ENCODE results near the gene OPRD1.
"Not testable (repeated sequence)": the region's sequence is repeated elsewhere in the genome, so short reads cannot be mapped to it uniquely, and the experiment has no call there.

Gene OPRD1

DNA sequence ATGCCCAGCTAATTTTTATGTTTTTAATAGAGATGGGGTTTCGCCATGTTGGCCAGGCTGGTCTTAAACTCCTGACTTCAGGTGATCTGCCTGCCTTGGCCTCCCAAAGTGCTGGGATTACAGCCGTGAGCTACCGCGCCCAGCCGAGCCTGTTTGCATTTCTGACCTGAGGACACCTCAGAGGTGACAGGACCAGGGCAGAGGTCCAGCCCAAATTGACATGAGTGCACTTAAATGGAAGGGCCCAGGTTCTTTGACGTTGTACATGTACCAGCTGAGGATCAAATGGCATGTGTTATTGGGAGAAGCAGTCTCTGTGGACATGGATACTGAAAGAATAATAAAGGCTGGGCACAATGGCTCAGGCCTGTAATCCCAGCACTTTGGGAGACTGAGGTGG is 35.2 kb downstream of the OPRD1 start:
- not testable (repeated sequence) for FAIRE-seq

DNA sequence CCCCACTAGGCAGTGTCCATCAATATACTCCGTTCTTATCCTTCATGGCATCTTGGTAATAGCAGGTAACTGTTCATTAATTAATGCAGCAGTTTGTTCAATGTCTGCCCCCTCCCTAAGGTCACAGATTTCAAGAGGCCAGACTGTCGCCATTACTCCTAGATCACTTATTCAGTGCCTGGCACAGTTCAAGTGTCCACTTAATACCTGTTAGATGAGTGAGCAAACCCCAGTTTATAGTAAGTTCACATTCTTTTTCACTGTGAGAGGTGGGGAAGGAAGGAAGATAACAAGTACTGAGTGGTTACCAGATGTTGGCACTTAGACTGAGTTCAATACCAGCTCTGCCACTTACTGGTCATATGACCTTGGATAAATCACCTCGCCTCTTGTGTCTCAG is 36.4 kb downstream of the OPRD1 start:
- FAIRE-seq, result no peak

DNA sequence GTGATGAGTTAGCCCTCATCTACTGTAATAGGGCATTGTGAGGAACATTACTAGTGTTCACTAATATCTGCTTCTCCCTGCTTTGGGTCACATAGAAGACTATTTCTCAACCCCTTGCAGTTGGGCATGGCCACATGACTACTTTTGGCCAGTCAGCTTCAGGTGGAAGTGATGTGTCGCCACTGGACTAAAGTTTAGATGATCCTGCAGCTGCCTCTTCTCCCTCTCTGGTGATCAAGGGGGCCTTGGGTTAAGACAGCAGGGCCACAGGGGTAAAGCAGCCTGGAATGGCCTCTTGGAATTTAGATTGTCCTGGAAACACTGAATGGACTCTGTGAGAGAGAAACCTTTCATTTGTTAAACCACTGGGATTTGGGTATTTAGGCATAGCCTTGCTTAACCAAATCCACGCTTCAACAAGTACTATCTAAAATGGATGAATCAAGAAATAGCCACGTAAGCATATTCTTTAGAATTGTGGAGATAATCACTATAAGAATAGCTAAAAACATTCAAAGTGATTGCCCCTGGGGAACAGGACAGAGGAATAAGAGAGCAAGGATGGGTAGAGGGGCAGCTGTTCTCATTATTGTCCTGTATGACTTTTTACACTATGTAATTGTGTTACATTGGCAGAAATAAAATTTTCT is 41.2 kb downstream of the OPRD1 start:
- FAIRE-seq, result no peak

DNA sequence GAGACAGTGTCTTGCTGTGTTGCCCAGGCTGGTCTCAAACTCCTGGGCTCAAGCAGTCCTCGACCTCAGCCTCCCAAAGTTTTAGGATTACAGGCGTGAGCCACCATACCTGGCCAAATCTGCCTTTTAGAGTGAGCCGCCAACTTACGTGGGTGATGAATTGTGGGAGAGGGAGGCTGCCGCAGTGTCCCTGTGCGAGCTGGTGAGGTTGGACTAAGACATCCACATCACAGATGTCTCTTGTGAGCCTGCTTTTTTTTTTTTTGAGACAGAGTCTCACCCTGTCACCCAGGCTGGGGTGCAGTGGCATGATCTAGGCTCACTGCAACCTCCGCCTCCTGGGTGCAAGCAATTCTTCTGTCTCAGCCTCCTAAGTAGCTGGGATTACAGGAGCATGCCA is 42.4 kb downstream of the OPRD1 start:
- FAIRE-seq, result not testable (repeated sequence)

DNA sequence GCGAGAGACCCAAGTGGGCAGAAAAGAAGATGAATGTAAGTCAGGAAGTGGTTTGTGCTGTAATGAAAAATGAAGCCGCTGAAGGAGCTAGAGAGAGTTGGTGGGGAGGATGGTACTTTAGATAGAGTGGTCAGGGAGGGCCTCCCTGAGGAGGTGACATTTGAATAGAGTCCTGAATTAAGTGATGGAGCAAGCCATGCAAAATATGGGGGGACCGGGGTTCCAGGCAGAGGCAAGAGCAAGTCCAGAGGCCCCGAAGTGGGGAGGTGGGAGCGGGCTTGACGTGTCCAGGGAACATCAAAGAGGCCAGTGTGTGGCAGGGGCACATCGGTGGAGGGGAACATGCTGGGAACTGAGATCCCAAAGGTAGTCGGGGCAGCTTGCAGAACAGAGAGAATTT is 43.1 kb downstream of the OPRD1 start:
- no peak for FAIRE-seq

DNA sequence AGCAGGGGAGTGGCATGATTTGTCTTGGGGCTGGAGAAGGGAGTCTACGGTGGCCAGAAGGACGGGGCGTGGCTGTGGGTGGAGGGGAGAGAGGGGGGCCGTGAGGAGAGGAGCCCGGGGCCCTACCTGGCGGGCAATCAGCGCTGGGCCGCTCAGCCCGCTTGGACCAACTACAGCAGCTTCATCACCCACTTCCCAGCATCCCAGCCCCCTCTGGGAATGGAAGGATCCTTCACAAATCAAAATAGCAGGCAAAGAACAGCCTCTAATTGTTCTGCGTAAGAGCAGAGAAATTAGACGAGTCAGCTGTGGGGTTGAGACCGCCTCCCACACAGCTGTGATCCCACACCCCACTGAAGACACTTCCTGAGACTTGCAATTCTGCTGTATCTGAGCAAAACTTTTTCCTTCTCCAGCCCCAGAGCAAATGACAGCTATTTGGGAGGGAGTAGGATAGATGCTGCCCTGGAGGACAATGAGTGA is 43.5 kb downstream of the OPRD1 start:
- no peak for FAIRE-seq

DNA sequence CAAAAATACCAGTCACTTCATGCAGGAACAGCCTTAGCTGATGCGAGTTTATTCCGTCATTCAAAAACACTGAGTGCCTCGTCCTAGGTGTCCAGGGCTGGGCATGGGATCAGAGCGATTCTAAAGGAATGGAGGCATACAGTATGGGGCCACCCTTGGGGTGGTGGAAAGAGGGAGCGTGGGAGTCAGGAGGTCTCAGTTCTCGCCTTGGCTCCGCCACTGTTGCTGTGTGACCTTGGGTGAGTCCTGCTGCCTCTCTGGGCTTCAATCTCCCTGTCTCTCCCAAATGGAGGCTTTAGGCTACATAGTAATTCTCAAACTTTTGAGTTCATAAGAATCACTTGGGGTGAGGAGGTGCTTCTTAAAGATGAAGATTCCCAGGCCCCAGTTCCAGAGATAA is 44.0 kb downstream of the OPRD1 start:
- no peak for FAIRE-seq

DNA sequence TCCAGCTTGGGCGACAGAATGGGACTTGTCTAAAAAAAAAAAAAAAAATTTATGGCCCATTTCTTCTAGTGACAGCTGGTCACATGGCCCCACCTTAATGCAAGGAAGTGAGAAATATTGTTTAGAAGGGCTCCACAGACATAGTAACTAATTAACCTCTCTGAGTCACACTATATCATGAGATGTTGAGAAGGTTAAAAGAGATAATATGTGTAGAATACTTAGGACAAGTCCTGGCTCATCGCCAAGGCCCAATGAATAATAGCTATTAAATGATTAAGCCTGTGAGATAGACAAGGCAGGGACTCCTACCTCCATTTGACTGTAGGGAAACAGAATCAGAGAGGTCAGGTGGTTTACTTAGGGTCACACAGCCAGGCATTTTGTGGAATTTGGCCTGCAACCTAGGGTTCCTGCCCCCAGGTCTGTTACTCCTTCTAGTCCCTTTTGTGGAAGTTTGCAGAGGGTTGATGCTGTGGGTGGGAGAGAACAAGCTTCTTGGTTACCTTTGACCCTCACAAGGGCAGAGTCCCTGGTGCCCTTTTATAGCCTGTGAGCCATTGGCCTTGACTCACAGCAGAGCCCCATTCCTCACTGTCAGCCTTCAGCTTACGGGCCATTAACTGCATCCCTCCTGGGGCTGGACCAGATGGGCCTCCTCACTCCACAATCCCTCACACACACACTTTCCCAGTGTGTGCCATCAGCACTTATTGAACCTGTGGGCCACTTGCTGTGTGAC is 48.5 kb downstream of the OPRD1 start:
- no peak for FAIRE-seq

DNA sequence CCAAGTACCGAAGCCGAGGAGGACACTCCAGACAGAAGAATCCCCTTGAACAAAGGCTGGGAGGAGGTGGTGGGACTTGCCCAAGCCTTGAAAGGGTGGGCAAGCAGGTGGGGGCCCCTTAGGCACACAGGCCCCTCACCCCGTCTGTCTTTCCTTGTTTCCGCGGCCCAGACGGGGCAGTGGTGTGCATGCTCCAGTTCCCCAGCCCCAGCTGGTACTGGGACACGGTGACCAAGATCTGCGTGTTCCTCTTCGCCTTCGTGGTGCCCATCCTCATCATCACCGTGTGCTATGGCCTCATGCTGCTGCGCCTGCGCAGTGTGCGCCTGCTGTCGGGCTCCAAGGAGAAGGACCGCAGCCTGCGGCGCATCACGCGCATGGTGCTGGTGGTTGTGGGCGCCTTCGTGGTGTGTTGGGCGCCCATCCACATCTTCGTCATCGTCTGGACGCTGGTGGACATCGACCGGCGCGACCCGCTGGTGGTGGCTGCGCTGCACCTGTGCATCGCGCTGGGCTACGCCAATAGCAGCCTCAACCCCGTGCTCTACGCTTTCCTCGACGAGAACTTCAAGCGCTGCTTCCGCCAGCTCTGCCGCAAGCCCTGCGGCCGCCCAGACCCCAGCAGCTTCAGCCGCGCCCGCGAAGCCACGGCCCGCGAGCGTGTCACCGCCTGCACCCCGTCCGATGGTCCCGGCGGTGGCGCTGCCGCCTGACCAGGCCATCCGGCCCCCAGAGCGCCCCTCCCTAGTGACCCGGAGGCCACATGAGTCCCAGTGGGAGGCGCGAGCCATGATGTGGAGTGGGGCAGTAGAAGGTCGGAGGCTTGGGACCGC is 50.8 kb downstream of the OPRD1 start:
- FAIRE-seq, result no peak

DNA sequence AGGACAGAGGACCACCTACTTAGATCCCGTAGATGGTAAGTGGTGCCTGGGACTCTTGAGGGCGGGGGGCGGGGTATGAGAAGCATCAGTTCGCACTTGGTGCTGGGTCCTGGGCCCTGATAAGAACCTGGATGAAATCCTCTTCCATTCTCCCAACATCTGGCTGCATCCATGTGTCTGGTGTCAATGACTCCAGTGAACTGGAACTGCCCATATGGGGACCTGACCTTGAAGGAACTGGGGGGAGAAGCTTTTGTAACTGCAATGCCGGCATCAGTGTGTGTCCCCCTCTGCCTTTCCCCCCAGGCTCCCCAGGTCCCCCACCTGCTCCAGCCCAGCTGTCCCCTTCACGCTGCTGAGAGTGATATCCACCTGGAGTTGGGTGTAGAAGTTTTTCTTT is 52.7 kb downstream of the OPRD1 start:
- no peak for FAIRE-seq

DNA sequence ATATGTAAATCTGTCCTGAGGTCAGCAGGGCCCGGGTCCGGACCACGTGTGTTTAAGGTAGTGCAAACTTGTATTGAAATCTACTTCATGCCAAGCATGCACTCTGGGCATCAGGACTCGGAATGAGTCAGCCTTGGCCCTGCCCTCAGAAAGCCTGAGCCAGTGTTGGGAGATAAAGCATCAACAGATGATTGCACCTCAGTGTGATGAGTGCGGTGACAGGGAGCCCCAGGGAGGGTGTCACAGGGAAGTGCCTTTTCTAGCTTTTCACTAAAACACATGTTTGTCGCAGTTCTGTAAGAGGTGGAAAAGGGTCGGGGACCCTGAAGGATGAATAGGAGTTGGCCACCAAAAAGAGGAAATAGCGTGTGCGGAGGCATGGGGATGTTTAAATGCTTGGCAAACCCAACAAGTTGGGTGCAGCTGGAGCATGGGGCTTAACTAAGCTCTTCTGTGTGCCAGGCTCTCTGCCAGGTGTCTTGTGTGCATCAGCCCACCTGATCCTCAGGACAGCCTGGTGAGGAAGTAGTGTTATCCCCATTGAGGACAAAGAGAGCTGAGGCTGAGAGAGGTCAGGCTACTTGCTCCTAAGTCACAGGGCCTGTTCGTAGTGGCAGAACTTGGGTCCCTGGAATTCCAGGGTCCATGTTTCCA is 54.2 kb downstream of the OPRD1 start:
- FAIRE-seq, result no peak

DNA sequence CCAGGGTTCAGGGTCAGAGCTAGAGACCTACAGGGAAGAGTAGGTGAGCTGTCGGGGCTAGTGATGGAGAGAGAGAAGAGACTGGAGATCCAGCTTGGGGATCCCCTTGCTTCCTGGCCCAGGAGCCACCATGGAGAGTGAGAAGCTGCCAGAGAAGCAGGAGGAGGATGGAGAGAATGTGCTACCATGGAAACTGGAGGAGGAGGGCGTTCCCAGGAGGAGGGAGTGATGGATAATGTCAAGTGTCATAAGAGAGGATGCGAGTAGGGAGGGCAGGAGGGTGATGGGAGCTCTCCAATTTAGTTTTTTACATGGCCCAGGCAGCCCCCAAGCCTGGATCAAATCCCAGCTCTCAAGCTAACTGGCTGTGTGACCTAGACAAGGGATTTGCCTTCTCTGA is 55.9 kb downstream of the OPRD1 start:
- FAIRE-seq, result no peak

DNA sequence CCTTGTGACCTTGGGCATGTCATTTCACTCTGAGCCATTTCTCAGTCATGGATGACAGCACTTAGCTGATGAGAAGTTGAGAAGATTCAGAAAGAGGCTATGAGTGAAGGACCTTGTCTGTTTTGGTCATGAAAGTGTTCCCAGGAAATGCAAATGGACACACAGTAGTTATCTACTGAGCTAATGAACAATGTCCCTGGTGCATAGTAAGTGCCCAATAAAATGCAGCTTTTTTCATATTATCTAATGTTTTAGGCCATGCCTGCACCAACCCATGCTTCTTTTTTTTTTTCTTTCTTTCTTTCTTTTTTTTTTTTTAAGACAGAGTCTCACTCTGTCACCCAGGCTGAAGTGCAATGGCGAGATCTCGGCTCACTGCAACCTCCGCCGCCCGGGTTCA is 58.0 kb downstream of the OPRD1 start:
- no peak for FAIRE-seq

DNA sequence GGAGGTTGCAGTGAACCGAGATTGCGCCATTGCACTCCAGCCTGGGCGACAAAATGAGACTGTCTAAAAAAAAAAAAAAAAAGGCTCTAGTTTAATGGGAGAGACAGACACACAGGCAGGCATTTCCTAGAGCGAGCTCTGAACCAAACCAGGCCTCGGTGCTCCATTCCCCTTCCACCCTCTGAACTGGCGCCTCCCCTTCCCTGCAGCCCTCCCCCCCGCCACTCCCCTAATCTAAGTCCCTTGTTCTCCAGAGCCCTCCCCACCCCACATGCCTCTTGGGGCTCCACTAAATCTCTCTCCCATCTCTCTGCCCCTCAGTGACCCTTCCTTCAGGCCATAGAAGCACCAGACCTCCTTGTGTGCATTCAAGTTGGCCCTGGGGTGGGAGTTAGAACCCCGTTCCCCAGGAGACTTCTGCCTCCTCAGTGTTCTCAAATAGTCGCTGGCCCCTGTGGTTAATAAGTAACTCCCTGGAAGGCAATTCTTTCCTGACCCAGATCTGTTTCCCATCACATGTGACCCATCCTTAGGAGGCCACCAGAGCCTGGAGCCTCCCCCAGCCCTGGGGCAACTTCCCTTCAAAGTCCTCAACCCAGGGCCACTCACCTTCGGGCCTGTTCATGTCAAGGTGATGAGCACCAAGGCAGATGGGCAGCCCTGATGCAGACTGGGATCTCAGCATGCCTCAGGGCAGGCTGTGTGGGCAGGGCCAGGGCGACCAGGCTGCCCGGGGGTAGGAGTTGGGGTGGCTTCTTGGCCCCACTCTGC is 59.8 kb downstream of the OPRD1 start:
- FAIRE-seq, result no peak

DNA sequence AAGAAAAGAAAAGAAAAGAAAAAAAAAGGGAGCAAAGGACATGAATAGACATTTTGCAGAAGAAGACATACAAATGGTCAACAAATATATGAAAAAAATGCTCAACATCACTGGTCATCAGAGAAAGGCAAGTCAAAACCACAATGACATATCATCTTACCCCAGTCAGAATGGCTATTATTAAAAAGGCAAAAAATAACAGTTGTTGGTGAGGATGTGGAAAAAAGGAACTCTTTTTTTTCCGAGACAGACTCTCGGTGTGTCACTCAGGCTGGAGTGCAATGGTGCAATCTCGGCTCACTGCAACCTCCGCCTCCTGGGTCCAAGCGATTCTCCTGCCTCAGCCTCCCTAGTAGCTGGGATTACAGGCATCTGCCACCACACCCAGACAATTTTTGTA is 63.2 kb downstream of the OPRD1 start:
- FAIRE-seq, result not testable (repeated sequence)

DNA sequence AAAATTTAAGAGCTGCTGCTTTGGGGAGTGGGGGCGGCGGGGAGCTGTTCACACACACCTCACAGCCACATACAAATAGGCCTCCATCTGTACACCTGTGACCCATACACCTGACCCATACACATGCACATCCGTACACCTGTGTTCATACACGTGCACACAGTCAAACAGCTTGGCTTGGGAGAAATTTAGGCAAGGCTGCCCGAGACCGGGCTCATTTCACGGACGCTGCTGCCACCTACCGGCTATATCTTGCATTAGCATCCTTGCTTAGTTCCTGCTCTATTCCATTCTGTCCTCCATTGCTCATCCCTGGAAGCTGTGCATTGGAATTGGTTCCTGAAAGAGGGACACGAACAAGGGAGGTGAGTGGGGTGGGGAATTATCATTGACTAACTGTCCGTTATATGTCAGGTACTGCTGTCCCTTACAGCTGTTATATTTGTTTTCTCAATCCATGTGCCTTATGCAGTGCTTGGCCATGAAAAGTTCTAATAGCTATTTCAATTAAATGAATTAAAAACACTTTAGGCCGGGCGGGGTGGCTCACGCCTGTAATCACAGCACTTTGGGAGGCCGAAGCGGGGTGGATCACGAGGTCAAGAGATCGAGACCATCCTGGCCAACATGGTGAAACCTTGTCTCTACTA is 65.3 kb downstream of the OPRD1 start:
- FAIRE-seq, result no peak

DNA sequence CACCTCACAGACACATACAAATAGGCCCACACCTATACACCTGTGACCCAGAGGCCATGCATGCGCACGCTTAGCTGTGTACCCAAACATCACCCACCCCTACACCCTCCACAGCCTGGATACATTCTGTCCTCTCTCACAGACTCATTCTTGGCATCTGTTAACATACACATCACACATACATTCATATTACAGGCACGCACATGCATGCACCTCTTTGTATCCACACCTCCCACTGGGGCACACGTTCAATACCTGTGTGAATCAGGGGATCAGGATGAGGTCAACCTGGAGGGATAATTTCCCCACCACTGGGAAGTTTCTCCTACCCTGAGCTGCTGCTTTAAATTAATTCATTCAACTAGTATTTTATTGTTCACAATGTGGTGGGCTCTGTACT is 66.8 kb downstream of the OPRD1 start:
- FAIRE-seq, result no peak

DNA sequence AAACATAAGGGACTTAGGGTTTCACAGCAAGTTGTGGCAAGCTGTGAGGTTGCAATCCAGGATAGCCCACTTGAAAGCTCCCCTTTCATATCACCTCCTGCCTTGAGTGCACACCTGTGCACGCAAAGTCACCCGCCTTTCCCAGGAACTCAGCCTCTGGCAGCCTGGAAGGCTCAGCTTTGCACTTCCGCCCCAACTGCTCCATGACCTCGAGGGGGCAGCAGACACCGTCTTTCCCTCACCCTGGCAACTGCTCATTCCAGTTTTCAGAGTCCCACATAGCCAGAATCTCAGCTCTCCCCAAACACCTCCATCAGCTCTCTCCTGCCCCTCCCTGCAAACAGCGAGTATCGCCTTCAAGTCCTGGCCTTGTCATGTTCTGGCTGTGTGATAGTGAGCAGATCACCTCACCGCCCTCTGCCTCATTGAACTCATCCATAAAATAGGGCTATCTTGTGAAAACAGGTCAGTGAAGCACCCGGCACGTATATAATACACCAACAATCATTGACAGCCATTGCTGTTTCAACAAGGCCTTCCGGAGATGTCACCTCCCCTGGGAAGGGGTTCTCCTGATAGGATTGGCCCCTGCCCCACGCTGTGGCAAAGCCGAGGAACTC is 70.1 kb downstream of the OPRD1 start:
- no peak for FAIRE-seq

DNA sequence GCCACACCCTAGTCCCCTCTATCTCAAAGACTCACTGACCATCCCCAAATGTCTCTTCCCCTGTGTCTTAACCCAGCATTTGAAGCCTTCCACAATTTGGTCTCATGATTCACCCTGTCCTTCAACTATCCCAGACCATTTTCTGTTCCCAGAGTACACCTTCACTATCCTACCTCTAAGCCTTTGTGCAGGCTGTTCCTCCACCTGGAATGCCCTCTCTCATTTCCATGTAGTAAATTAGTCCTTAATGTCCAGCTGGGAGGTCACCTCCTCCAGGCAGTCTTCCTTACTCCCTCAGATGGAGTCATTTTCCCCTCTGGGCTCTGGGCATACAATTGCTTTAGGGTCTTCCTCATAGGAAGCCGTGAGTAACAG is 71.3 kb downstream of the OPRD1 start:
- FAIRE-seq, result no peak

DNA sequence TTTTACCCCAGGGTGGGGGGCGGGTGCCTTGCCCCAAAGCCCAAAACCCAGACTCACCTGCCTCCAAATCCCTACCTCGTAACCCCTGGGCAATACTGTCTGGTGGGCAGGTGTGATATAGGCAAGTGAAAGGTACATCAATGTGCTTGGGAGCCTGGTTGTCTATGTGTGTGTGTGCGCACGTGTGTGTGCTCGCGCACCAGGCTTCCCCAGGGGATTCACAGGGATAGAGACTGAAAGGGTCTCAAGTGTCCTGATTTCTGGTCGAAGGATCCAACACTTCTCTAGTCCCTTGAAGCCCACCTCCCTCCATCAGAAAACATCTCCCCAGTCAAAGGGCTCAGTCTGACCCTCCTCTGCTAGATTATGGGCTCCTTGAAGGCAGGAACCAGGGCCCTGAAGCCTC is 73.5 kb downstream of the OPRD1 start:
- FAIRE-seq, result no peak

DNA sequence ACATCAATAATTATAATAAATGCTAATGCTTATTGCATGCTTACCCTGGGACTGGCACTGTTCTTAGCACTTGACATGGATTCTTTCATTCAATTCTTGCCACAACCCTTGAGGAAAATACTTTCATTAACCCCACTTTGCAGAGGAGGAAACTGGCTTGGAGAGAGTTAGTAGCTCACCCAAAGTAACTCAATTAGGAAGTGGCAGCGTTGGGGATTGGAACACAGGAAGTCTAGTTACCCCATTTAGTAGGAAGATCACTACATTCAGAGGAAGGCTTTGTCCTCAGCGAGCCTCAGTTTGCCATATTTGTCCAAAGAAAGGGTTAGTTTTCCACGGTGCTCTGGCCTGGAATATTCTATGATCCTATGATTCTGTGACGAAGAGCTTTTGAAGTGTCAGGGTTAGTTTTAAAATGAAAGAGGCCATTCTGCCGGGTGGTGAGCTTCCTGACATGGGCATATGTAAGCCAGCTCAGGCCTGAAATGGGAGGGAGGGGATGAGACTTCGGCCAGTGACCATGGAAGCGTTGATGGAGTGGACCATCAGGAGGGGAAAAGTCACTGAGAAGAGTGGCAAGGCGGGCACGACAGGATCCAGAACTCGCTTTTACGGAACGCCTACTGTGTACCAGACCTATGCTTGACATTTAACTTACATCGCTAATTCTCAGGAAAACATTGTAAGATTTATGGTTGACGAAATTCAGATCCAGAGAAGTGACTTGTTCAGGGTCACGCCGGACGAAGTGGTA is 74.2 kb downstream of the OPRD1 start:
- no peak for FAIRE-seq

All from colon (tissue), 2 donors.